GM12892 (cell line): ENCODE data around the gene CPZ.

Experiments used
- POLR2A ChIP-seq: IDR thresholded peaks from 2 replicates; pipeline ENCODE4 v1.6.1; 2011; ENCODE audit warnings: low read depth, low read length, control low read depth
- TAF1 ChIP-seq: IDR thresholded peaks from 2 replicates; pipeline ENCODE4 v1.6.1; 2011; ENCODE audit warnings: low read depth, mild to moderate bottlenecking, control low read depth, low read length, borderline replicate concordance

GRCh38 chr4:8588196-8588470 lies 4.4 kb upstream of the CPZ start:
- TF ChIP-seq POLR2A (no peak), TAF1 (no peak)
